Right lobe of liver (tissue), 4 donors: Measurements from ENCODE around the gene PIK3R5.

ENCODE experiments used
- CTCF ChIP-seq, 4 donors: fragments of 200-600 bp in 3 of 4; fragments of 450-650 bp in 1 of 4; IDR thresholded peaks; one replicate each; pipeline versions ENCODE4 v1.5.1 to v1.8.0; 2016 to 2022; ENCODE audit warnings: antibody characterized with exemption in 4 of 4, mild to moderate bottlenecking in 2 of 4
- POLR2A ChIP-seq: fragments of 450-650 bp; IDR thresholded peaks from one replicate; pipeline ENCODE4 v1.6.1; 2017; ENCODE audit warnings: antibody characterized with exemption, mild to moderate bottlenecking
- donor health status: DM: no; HTN: no; CAD: no.
- donor health status: DM: no; HTN: no; CAD: no.
- donor health status: DM: no; HTN: yes; CAD: no.

GRCh38 chr17:8947201-8947600 is 18.3 kb downstream of the PIK3R5 start:
- TF ChIP-seq CTCF (IDR thresholded peaks at IDR 0.05), result no peak
- TF ChIP-seq POLR2A, result no peak
